Fibroblast of skin of left quadriceps (primary cell): Measurements from ENCODE around the gene CFAP99.
"Not testable (repeated sequence)": the region's sequence is repeated elsewhere in the genome, so short reads cannot be mapped to it uniquely, and the experiment has no call there.

Experiments
- DNase-seq, 2 experiments: peaks; one replicate each; pipeline ENCODE4 v3.0.0-alpha.2; 2013; ENCODE audit warnings: low read depth in 2 of 2

CFAP99 gene

DNA sequence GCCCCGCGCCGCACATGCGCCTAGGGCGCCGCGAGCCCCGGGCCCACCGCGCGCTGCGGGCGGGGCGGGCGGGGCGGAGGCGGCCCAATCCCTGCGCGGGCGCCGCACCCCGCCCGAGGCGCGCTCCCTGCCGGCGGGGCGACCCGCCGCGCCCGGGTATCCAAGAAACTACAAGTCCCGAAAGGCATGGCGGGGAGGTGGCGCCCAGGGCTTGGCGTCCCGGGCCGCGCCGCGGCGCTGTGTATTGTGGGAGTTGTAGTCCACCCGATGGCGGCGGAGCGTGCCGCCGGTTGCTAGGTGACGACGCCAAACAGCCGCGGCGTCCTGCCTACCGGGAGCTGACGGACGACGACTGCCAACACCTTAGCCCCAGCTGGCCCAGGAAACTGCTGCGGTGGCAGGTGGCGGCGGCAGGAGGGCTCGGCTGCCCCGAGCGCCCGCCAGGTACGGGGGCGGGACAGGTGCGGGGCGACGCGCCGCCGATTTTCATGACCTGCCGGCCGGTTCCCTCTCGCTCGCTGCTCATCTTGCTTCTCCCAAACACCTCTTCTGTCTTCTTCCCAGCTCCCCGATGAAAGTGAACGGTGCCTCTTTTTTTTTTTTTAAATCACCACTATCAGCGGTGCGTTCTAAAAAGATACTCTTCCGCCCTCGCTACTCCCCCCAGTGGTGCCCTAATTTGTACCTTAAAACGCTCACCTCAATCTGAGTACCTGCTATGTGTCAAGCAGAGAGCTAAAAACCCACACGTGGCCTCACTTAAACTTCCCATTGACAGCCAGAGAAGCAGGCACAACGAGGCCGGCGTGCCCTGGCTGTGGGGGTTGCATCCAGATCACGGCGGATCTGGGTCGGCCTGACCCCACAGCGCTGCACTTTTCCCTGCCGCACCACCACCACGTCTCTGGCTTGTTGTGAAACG lies at the start of gene CFAP99:
Gene CFAP99, plus strand, starts transcription at position 306 of the 922 bp plus-strand sequence.
- peak; percentile 71 to 77 for DNase-seq

DNA sequence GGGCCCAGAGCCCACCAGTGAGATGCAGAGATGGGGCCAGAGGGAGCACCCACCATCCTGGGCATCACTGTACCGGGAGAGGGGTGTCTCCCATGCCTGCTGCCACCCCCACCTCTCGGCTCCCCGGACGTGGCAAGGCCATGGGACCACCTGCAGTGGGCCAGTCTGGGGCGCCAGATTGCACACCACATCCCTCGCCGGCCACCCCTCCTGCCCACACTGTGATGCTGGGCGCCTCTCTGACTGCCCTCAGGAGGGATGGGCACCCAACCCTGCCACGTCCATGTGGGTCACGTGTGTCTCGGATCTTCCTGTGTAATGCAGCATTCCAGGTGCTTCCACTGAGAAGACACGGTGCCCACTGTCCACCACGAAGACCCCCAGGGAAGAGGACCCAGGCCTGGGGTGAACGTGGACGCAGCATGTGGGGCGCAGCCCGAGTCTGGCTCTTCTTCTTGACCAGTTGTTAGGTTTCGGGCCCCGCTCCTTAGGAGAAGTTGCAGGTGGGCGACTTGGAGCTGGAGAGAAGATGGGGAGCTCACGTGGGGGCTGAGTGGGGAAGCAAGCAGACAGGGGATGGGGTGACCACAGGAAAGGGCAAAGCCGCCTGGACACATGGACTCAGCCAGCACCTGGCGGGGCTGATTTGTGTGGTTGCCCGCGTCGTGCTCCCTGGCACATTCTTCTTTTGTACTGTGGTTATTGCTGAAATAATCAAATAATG lies 48.0 kb upstream of the CFAP99 start:
- DNase-seq: no peak

DNA sequence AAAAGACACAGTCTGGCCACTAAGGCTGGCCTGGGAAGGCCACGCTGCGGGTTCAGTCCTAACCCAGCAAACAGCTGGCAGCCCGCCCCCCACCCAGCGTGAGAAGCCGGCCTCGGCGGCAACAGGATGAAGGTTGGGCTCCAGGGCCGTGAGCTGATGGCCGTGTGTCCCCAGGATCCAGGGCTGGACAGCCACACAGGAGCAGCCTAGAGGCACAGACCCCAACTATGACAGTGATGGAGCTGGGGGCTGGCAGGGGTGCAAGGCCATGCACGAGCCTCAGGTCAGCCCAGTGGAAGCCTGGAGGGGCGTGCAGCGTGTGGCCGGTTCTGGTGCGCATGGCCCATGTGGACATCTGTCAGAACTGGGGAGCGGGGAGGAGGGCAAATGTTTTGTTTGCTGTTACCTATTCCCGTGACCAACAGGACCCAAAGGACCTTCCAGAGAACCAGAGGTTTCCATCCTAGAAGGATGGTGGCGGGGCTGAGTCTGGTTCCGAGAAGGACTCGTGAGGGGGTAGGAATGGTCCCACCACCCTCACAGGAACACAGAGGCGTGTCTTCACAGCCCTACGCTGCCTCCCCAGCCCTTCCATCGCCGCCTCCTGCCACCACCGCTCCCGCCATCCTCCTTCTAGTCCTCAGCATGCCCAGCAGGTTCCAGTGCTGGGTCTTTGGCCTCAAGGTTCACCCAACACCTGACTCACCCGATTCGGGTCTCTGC lies 46.8 kb upstream of the CFAP99 start:
- DNase-seq: no peak

DNA sequence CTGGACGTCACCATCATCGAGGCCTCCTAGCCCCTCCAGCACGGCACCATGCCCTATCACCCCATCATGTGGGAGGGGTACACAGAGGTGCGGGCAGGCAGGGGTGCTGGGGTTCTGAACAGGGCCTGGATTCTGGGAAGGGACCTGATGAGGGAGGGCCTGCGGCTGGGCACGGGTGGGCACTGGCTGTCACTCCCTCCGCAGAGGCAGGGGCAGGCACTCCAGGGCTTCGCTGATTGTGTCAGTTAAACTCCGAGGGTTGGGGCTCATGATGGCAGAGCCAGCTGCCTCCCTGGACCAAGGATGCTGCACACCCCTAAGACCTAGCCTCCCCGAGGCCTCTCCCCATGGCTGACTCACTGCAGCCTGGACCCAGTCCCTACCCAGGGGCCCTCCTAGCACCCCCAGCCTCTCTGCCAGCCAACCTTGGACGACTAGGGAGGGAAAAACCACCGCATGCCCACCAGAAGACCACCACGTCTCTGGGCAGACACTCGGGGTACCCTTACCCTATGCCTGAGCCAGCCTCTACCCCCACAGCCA lies 46.2 kb upstream of the CFAP99 start:
- DNase-seq: no peak

DNA sequence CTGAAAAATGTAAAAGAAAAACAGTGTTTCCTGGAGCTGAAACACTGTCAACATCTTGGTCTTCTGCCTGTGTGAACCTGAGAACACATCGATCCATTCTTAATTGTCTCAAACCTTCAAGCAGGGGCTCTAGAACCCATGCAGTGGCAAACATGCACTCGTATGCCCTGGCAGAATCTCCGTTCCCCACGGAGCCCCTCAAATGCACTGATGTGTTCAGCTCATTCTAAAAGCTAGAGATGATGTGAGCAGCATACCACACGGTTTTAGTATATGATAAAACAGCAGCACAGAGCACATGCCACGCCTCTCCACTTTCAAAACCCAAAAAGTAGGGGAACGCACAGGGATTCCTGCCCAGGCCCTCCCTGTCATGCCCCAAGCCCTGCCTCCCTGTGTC lies 45.2 kb upstream of the CFAP99 start:
- no peak for DNase-seq

DNA sequence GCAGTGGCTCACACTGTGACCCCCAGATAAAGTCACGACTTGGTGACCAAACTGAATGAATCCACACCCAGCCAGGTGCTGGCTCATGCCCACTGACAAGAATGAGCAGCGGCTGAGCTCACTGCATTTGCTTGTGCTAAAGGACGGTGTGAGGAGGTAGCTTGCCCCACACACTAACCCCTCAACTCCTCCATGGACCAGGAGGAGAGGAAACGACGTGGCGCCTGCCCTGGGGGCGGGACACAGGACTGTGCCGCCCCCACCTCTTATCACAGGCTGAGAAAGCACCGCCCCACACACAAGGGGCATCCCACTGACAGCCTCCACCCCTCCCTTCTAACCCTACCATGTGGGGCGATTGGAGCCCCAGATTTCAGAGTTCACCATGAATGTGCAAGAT lies 43.3 kb upstream of the CFAP99 start:
- no peak for DNase-seq

DNA sequence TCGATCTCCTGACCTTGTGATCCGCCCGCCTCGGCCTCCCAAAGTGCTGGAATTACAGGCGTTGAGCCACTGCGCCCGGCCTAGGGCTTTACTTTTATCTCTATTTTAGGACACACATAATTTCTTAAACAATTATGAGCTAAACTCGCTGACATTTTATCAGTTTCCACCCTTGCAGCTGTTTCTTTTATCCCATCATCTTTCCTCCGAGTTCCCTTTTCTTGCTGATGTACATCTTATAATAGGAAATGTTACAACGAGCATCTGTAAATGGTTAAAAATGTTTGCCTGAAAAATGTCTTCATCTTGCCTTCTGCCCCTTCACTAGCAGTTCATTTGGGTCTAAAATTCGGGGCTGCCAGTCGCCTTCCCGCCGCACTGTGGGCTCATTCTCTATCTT lies 41.5 kb upstream of the CFAP99 start:
- DNase-seq: no peak

DNA sequence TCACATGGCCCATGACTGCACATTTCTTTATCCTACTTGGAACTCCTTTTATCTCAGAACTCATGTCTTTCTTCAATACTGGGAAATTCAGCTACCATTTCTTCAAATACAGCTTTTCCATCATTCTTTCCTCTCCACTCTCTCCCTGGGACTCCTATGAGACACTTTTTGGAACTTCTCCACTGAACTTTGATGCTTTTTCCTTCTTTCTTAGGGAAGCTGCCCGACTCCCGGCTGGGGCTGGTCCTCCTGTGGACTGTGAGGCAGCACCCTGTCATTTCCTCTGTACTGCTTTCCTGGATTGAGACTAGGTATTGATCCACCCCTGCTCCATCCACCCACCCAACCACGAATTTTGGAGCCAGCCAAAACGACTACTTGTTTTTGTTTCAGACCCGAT lies 40.4 kb upstream of the CFAP99 start:
- no peak for DNase-seq

DNA sequence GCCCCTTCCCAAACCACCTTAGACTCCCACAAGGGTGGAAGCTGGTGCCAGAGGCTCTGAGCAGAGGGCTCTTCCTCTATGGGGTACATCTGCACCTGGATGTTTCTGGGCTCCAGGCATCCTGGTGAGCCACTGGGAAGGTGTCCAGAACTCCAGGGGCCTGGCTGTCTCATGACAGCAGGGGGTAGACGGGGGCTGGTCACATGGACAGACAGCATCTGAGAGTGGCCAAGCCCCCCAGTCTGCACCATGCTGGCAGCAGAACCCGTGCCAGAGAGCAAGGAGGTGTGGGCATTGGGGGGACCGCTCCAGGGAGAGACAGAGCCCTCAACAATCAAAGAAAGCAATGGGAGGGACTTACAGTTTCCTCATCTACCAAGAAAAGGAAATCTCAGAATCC lies 39.9 kb upstream of the CFAP99 start:
- no peak for DNase-seq

DNA sequence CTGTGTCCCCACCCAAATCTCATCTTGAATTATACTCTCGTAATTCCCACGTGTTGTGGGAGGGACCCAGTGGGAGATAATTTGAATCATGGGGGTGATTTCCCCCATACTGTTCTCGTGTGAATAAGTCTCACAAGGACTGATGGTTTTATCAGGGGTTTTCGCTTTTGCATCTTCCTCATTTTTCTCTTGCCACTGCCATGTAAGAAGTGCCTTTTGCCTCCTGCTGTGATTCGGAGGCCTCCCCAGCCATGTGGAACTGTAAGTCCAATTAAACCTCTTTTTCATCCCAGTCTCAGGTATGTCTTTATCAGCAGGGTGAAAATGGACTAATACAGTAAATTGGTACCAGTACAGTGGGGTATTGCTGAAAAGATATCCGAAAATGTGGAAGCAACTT lies 38.2 kb upstream of the CFAP99 start:
- DNase-seq: not testable (repeated sequence)

DNA sequence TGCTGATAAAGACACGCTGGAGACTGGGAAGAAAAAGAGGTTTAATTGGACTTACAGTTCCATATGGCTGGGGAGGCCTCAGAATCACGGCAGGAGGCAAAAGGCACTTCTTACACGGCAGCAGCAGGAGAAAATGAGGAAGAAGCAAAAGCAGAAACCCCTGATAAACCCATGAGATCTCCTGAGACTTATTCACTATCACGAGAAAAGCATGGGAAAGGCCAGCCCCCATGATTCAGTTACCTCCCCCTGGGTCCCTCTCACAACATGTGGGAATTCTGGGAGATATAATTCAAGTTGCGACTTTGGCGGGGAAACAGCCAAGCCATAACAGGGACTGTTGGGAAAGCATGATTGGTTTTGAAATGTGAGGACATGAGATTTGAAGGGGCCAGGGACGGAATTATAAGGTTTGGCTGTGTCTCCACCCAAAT lies 36.0 kb upstream of the CFAP99 start:
- not testable (repeated sequence) for DNase-seq

DNA sequence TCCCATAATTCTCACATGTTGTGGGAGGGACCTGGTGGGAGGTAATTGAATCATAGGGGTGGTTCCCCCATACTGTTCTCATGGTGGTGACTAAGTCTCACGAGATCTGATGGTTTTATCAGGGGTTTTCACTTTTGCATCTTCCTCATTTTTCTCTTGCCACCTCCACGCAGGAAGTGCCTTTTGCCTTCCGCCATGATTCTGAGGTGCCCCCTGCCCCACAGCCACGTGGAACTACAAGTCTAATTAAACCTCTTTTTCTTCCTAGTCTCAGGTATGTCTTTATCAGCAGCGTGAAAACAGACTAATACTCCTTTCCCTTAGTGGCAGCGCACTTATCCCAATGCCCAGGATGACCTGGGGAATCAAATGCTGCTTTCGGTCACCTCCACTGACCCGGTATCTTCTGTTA lies 35.5 kb upstream of the CFAP99 start:
- DNase-seq: not testable (repeated sequence)

DNA sequence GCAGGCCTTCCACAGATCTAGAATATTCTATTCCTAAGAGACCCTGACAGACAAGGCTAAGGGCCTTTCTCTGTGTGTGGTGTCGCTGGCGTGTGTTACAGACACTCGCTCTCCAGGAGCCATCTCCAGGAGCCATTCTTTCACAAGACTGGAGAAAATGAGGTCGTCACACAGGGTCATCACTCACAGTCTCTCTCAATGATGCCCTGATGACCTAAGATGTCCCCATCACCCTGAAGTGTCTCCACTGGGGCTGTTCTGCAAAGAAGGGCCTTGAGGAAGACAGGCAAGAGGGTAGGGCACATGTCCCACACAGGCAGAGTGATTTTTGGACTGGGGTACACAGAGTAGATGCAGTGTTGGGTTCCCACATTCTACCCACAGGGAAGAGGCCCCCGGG lies 35.0 kb upstream of the CFAP99 start:
- no peak for DNase-seq

DNA sequence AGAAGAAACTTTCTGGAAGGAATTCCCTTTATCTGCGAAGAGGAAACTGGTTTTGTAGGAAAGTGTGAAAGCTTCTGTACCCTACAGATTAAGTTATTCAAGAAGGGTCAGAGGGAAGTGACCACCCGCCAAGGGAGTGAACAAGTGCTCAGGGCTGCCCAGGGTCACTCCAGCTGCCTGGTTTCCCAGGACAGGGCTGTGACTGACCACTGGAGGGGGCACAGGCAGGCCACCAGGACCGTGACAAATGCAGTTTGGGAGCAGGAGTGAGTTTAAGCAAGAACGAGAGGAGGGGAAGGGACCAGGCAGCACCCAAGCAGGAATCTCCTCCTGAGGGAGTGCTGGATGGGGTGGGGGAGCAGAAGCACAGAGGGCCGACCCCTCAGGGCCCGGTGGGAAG lies 34.5 kb upstream of the CFAP99 start:
- DNase-seq: no peak

DNA sequence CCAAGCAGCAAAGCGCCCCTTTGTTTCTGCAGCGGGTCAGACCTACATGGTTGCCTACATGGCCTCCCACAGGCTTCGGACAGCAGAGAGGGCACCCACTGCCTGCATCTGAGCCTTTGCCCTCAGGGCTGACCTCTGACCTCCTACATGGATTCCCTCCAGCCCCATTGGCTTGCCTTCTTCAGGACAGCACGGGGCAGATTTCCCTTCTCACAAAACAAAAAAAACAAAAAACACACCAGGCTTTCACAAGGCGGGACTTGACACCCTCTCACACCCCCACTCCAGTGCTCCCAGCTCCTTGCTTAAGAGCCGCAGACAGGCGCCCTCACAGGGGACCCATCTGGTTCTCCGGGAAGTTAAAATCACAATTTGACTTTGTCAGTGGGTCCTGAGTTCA lies 33.2 kb upstream of the CFAP99 start:
- no peak for DNase-seq

DNA sequence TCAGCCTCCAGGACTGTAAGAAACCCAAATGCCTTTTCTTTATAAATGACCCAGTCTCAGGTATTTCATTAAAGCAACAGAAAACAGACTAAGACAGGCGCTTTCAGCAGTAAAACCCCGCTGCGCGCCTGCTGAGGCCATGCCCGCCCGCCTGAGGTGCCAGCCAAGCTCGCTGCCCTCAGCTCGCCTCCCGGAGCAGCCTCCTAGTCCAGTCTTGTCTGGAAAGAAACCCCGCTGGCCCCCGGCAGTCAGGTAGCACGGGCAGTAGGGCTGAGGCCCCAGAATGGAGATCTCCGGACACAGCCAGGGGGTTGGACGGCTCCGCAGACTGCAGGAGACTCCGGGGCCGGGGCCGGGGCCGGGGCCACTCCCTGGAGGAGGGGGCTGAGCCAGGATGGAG lies 32.0 kb upstream of the CFAP99 start:
- no peak for DNase-seq

DNA sequence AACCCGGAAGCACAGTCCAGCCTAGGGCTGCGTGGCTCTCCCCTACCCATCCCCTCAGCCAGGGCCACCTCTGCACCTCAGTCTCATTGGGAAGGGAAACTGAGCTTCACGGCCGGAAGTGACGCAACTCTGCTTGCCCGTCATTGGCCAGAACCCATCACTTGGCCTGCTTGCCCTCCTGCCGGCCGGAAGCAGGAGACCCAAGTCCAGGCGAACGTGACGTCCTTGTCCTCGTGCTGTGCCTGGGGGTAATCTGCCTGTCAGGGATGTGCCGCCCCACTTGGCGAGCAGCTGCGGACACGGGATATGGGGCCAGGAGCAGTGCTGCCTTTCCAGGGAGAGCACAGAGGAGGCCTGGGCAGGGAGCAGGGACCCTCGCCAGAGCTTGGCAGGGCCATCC lies 31.5 kb upstream of the CFAP99 start:
- no peak for DNase-seq

DNA sequence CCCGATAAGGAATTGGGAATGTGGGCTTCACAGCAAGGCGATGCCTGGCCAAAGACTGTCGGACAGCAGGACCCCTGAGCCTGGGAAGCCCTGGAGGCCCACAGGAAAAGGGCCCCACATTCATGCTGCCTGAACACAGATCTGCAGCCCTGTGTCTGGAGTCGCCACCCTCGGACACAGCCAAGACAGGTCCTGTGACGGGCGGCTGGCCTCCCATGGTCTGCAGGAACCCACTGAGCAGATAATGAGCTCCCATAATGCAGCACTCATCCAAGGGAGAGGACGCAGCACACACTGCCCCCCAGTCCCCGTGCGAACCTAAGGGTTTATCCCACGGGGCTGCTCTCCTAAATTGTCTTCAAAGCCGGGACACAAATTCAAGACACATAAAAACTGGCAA lies 30.9 kb upstream of the CFAP99 start:
- no peak for DNase-seq

DNA sequence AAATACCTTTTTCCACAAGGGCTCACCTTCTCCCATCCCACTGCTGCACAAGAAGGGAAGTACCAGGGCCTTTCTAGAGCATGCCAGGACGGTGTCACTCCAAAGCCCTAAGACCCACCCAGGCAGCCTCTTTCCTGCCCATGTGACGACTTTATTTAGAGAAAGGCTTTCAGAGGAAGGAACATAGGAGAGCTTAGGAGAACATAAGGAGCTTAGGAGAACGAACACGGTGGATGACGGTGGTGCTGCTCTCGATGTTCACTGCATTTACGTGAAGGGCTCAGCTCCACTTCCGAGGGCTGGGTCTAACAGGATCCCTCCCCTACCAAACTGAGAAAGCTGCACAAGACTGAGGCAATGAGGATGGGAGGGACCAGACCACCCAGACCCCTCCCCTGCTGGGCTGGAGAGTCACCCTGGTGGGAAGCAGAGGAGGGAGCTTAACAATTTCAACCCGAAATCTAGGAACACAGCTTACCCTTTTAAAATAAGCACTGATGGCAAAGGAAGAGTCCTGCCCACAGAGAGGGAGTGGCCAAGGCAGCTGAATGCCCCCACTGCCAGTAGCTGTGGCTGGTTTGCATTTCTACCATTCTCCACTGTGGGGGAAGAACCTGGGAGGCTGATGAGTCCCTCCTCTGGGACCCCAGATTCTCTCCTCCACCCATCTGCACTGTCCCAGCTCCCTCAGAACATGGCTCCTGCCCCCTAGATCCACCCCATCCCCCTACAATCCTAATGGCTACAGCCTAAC lies 30.1 kb upstream of the CFAP99 start:
- no peak for DNase-seq

DNA sequence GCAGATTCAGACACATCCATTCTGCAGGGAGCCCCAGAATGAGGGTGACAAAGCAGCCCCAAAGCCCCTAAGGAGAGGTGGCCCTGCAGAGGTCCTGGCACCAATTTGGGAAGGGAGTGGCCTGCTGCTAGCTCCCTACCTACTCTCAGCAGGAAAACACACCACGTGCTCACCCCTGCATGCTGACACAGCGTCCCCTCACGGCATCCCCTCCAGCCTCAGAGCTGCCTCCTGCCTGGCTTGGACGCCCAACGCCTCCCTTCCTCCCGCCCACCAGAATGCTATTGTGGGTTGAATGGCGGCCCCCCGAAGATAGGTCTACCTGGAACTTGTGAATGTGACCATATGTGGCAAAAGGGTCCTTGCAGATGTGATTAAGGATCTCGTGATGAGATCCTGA lies 29.1 kb upstream of the CFAP99 start:
- DNase-seq: no peak

DNA sequence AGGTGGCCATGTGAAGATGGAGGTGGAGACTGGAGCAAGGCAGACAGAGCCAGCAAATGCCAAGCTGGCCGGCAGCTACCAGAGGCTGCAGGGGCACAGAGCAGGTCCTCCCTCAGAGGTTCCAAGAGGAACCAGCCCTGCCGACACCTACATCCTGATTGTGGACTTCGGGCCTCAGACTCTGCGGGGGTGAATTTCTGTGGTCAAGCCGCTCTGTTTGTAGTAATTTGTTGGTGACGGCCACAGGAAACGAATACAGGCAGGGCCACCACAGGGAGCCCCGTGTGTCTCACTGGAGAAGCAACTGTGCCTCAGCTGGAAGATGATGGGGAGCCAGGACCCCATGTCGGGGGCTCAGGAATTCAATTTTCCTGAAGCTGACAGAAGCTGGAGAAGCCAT lies 28.6 kb upstream of the CFAP99 start:
- DNase-seq: no peak
